ENCODE results near the gene CDC73.
"Not testable (repeated sequence)": the region's sequence is repeated elsewhere in the genome, so short reads cannot be mapped to it uniquely, and the experiment has no call there.

CDC73 gene

DNA sequence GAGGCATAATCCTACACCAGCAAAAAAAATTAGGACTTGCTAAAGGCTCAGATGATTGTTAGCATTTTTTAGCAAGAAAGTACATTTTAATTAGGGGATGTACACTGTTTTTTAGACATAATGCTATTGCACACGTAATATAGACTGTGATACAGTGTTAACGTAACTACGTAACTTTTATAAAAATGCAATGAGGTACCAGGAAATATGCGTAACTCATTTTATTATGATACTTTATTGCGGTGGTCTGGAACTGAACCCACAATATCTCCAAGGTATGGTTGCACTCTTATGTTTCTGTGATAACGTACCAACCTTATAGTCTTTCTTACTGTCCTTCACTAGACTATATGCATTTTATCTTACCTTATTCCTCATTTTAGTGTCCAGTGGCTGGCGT lies 127.4 kb downstream of the CDC73 start:
- DNase-seq: no peak
- H3K27ac Mint-ChIP-seq: no peak overlapping the region
- ATAC-seq (replicated peaks): no peak
- H3K36me3 Mint-ChIP-seq: peaks cover 39 to 58% of the 10 kb centered on the region in 2 donors
- H3K9me3 Mint-ChIP-seq: peaks cover 6 to 10% of the 10 kb centered on the region in 2 donors
- H3K4me3 Mint-ChIP-seq: no peak overlapping the region
- H3K4me1 Mint-ChIP-seq: no peaks in the 10 kb centered on the region
- no peaks in the 10 kb centered on the region for H3K27me3 Mint-ChIP-seq

DNA sequence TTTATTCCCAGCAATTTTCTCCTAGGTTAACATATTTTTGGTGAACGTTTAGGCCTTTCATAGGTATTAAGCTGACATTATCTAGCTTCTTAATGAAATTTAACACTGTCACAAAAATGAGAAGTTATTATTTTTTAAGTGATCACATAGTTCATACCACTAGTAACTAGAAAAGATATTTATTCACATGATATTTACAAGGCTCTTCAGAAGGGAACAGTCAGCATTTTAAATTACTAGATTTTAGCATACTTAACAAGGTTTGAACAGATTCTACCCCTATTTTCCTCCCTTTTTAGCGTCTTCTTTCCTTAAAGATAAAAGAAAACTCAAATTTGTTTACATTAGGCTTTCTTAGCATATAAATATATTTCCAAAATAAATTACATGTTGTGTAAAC lies 130.1 kb downstream of the CDC73 start:
- ATAC-seq (replicated peaks): no peak
- peaks cover under 1% of the 10 kb centered on the region in 2 donors for H3K4me1 Mint-ChIP-seq
- peaks cover 22 to 38% of the 10 kb centered on the region in 2 donors for H3K36me3 Mint-ChIP-seq
- no peak for DNase-seq
- H3K4me3 Mint-ChIP-seq: no peak overlapping the region
- peaks cover 6 to 7% of the 10 kb centered on the region in 2 donors for H3K9me3 Mint-ChIP-seq
- H3K27me3 Mint-ChIP-seq: no peaks in the 10 kb centered on the region
- no peak overlapping the region for H3K27ac Mint-ChIP-seq

DNA sequence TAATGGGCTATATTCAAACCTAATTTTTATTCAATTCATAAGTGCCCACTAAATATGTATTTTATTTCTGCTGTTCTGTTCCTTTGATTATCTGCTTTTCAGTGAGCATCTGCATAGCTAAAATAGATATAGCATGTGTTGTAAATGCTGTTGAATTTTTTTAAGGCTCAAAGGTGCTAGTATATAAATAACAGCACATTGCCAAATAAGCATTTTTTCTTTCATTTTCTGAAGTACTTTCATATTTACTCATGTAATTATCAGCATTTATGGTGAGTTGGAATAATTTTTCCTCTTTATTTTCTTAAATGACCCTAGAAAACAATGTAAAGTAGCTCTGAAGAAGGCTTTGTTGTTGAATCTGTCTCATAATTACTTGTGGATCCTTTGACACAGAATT lies 134.2 kb downstream of the CDC73 start:
- Mint-ChIP-seq H3K9me3 (no peaks in the 10 kb centered on the region), H3K4me1 (peaks cover 4 to 5% of the 10 kb centered on the region in 2 donors), H3K36me3 (peaks cover 7 to 16% of the 10 kb centered on the region in 2 donors), H3K27me3 (no peaks in the 10 kb centered on the region), H3K4me3 (no peak overlapping the region), H3K27ac (no peak overlapping the region)
- no peak for ATAC-seq (replicated peaks)
- DNase-seq: no peak

DNA sequence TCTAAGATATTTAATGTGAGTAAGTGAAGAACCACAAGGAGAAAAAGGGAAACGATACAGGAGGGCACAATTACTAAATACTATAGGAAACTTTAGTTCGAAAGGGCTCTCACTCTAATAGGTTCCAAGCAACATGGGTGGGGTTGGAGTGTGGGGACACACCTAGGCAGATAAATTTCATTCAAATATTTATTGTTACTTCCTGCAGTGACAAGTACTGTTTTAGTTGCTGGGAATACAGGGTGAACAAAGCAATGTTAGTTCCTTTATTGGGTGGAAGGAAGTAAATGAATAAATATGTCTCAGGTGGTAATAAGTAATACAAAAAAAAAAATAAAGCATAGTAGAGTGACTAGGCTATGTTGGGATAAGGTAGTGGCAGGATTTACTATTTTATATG lies 137.8 kb downstream of the CDC73 start:
- no peaks in the 10 kb centered on the region for H3K27me3 Mint-ChIP-seq
- no peaks in the 10 kb centered on the region for H3K9me3 Mint-ChIP-seq
- H3K4me1 Mint-ChIP-seq: peaks cover 4 to 5% of the 10 kb centered on the region in 2 donors
- ATAC-seq (replicated peaks) (no peak), DNase-seq (no peak)
- no peak overlapping the region for H3K27ac Mint-ChIP-seq
- H3K36me3 Mint-ChIP-seq: peaks cover 17 to 28% of the 10 kb centered on the region in 2 donors
- H3K4me3 Mint-ChIP-seq: no peak overlapping the region

DNA sequence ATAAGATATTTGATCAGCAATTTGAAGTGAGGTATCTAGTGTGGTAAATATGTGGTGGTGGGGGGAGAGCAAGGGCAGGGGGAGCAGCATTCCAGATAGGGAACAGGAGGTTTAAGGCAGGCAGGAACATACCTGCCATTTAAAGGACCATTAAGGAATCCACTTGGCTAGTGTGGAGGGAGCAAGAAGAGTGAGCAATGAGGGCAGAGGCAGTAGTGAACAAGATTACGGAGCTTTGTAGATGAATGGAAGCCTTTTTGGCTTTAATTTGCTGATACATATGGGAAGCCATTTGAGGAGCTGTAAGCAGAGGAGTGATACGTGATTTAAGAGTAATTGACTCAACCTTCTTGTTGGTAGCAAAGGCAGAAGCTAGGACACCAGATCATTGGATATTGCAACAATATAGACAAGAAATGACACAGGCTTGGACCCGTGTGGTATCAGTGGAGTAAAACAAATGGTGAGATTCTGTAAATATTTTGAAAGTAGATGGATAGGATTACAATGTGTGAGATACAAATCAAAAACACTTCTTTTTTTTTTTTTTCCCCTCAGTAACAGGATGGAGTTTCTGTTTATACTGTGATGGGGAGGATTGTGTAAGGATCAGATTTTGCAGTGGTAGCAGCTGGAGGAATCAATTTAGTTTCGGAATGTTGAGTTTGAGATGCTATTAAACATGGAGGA lies 138.4 kb downstream of the CDC73 start:
- DNase-seq (no peak), ATAC-seq (replicated peaks) (no peak)
- H3K4me3 Mint-ChIP-seq: no peak overlapping the region
- no peaks in the 10 kb centered on the region for H3K27me3 Mint-ChIP-seq
- peaks cover 21 to 24% of the 10 kb centered on the region in 2 donors for H3K36me3 Mint-ChIP-seq
- no peak overlapping the region for H3K27ac Mint-ChIP-seq
- peaks cover 4 to 5% of the 10 kb centered on the region in 2 donors for H3K4me1 Mint-ChIP-seq
- no peaks in the 10 kb centered on the region for H3K9me3 Mint-ChIP-seq

DNA sequence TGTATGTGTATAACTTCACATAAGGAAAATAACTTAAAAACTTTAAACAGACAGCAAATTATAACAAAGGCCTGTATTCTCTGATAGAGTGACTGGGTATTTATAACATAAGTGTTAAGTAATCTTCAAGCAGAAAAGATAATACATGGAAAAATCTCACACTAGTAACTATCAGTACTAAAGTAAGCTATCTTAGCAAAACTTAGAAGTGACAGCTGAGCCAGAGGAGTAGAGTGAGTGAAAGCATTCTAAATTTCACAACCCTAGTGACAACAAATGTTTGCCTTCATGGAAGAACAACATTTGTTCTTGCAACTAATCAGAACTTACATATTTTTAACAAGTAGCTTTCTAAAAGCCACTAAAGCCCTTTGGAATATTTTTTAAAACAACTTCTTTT lies 139.1 kb downstream of the CDC73 start:
- Mint-ChIP-seq H3K27ac (no peak overlapping the region), H3K4me3 (no peak overlapping the region), H3K4me1 (peaks cover 7 to 11% of the 10 kb centered on the region in 2 donors), H3K27me3 (no peaks in the 10 kb centered on the region), H3K36me3 (peaks cover 26 to 30% of the 10 kb centered on the region in 2 donors), H3K9me3 (peaks cover 0 to 2% of the 10 kb centered on the region in 2 donors)
- DNase-seq (no peak), ATAC-seq (replicated peaks) (no peak)

DNA sequence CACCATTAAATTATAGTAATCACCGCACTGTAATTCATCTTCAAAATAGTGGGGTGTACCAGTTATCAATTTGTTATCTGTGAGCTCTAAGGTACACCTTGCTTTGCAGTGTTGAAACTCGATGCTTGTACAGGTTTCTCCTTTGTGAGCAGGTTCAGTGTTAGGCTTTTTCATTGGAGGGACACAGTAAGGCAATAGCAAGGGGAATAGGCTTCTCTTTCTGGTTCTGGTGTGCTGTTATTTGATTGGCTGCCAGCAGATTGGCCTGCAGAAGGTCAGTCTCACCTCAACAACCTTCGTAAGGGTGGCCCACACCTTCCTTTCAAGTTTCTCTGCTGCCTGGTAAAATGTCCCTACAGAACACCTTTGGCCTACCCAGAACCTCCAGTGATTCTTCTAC lies 140.8 kb downstream of the CDC73 start:
- Mint-ChIP-seq H3K27ac (no peak overlapping the region), H3K27me3 (no peaks in the 10 kb centered on the region), H3K9me3 (peaks cover 0 to 2% of the 10 kb centered on the region in 2 donors), H3K4me3 (no peak overlapping the region), H3K4me1 (peaks cover 4 to 7% of the 10 kb centered on the region in 2 donors), H3K36me3 (peaks cover 23 to 28% of the 10 kb centered on the region in 2 donors)
- ATAC-seq (replicated peaks) (no peak), DNase-seq (no peak)

DNA sequence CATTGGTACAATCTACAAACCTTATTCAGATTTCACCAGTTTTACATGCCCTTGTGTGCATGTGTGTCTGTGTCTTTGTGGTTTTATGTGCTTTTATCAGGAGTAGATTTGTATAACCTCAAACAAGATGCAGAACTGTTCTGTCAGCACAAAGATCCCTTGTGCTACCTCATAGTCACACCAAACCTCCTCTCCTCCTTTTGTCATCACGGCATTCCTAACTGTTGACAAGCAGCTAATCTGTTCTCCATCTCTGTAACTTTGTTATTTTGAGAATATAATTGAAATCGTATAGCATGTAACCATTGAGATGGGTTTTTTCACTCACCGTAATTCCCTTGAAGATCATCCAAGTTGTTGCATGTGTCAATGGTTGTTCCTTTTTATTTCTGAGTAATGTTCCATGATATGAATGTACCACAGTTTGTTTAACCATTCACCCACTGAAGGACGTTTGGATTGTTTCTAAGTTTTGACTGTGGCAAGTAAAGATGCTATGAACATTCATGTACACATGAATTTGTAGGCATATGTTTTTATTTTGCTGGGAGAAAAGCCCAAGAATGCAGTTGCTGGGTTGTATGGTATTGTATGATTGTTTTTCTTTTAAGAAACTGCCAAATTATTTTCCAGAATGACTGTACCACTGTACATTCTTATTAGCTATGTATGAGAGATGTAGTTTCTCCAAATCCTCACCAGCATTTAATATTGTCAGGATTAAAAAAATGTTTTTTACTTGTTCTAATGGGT lies 142.7 kb downstream of the CDC73 start:
- Mint-ChIP-seq H3K4me1 (peaks cover 4 to 7% of the 10 kb centered on the region in 2 donors), H3K36me3 (peaks cover 29 to 32% of the 10 kb centered on the region in 2 donors), H3K27ac (no peak overlapping the region), H3K4me3 (no peak overlapping the region), H3K27me3 (no peaks in the 10 kb centered on the region), H3K9me3 (peaks cover 0 to 2% of the 10 kb centered on the region in 2 donors)
- ATAC-seq (replicated peaks) (no peak), DNase-seq (no peak)

DNA sequence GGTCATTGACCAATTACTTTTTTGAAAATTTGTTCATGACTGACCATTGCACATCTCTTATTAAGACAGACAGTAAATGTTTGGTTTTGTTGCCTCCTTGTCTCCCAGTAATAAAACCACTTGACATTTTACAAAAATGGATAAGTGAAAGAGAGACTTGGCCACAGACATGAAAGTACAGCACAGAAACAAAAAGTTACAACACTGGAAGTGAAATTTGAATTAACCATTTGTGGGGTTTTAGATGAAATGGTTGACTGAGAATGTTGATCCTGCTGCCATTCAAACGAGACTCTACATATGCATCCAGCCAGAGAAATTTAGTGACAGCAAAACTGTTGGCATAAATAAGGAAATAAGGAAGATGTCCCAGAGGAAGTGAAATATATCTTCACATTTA lies 143.9 kb downstream of the CDC73 start:
- ATAC-seq (replicated peaks) (peak in 1 of 2 donors; percentile 14), DNase-seq (no peak)
- Mint-ChIP-seq H3K4me1 (peaks cover 4 to 8% of the 10 kb centered on the region in 2 donors), H3K27me3 (peaks cover 0 to under 1% of the 10 kb centered on the region in 2 donors), H3K9me3 (peaks cover 0 to 2% of the 10 kb centered on the region in 2 donors), H3K4me3 (no peak overlapping the region), H3K36me3 (peaks cover 29 to 33% of the 10 kb centered on the region in 2 donors), H3K27ac (no peak overlapping the region)

DNA sequence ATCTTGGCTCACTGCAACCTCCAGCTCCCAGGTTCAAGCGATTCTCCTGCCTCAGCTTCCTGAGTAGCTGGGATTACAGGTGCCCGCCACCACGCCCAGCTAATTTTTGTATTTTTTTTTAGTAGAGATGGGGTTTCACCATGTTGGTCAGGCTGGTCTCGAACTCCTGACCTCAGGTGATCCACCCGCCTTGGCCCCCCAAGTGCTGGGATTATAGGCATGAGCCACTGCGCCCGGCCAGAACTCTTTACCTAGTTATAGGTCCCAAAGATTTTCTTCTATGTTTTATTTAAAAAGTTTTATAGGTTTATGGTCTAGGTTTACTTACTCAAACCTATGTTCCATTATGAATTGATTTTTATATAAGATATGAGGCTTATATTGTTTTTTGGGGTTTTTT lies 145.0 kb downstream of the CDC73 start:
- not testable (repeated sequence) for H3K27me3 Mint-ChIP-seq; DNase-seq; H3K4me3 Mint-ChIP-seq; H3K9me3 Mint-ChIP-seq; H3K27ac Mint-ChIP-seq; ATAC-seq (replicated peaks)
- peaks cover 10 to 17% of the 10 kb centered on the region in 2 donors for H3K4me1 Mint-ChIP-seq
- H3K36me3 Mint-ChIP-seq: peaks cover 38 to 43% of the 10 kb centered on the region in 2 donors

DNA sequence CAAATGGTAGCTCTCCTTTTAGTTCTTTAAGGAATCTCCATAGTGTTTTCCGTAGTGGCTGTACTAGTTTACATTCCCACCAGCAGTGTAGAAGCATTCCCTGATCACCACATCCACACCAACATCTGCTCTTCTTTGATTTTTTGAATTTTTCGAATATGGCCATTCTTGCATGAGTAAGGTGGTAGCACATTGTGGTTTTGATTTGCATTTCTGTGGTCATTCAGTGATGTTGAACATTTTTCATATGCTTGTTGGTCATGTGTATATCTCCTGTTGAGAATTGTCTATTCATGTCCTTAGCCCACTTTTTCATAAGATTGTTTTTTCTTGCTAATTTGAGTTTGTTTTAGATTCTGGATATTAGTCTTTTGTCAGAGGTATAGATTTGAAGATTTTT lies 149.2 kb downstream of the CDC73 start:
- Mint-ChIP-seq H3K27ac (peak overlapping the region; percentile 9), H3K27me3 (peaks cover 0 to 11% of the 10 kb centered on the region in 2 donors), H3K9me3 (peaks cover 9 to 17% of the 10 kb centered on the region in 2 donors), H3K4me3 (no peak overlapping the region), H3K36me3 (peaks cover 55 to 60% of the 10 kb centered on the region in 2 donors), H3K4me1 (peaks cover 9 to 10% of the 10 kb centered on the region in 2 donors)
- DNase-seq (no peak), ATAC-seq (replicated peaks) (peak; percentile 38 to 56)

DNA sequence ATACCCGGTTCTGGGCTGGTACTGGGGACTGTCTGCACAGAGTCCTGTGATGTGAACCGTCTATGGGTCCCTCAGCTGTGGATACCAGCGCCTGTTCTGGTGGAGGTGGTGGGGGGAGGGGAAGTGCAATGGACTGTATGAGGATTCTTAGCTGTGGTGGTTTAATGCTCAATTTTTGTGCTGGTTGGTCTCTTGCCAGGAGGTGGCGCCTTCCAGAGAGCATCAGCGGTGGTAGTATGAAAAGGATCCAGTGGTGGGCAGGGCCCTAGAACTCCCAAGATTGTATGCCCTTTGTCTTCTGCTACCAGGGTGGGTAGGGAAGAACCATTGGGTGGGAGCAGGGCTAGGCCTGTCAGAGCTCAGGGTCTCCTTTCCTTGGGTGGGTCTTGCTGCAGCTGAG lies 153.9 kb downstream of the CDC73 start:
- Mint-ChIP-seq H3K27ac (no peak overlapping the region), H3K36me3 (peaks cover 65 to 74% of the 10 kb centered on the region in 2 donors), H3K4me1 (peaks cover 7 to 8% of the 10 kb centered on the region in 2 donors)

DNA sequence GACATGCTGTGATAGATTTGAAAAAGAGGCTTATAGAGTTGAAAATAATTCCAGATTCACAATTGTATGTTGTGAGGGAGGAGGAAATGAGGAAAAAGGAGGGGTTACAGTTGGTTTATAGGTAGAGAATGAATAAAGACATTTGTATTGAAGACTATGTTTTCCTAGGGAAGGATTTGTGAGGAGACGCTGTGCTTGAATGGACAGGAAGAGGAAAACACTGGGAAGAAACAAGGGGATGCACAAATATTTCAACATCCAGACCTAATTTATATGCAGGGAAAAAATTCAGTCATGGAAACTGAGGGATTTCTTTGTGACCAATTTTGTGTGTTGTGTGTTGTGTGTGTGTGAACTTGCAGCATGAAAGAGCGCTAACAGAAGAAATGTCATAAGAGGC lies 157.1 kb downstream of the CDC73 start:
- no peak for ATAC-seq (replicated peaks)
- peaks cover 0 to 4% of the 10 kb centered on the region in 2 donors for H3K27me3 Mint-ChIP-seq
- H3K4me3 Mint-ChIP-seq: no peak overlapping the region
- H3K4me1 Mint-ChIP-seq: no peaks in the 10 kb centered on the region
- peaks cover 39 to 47% of the 10 kb centered on the region in 2 donors for H3K36me3 Mint-ChIP-seq
- peaks cover 6 to 8% of the 10 kb centered on the region in 2 donors for H3K9me3 Mint-ChIP-seq
- no peak for DNase-seq
- H3K27ac Mint-ChIP-seq: no peak overlapping the region

More for the DNA sequence above, 153.9 kb downstream of the CDC73 start:
- ATAC-seq (replicated peaks) (no peak), DNase-seq (no peak)
- Mint-ChIP-seq H3K27me3 (peaks cover 0 to 9% of the 10 kb centered on the region in 2 donors), H3K9me3 (peaks cover 13 to 19% of the 10 kb centered on the region in 2 donors), H3K4me3 (no peak overlapping the region)

DNA sequence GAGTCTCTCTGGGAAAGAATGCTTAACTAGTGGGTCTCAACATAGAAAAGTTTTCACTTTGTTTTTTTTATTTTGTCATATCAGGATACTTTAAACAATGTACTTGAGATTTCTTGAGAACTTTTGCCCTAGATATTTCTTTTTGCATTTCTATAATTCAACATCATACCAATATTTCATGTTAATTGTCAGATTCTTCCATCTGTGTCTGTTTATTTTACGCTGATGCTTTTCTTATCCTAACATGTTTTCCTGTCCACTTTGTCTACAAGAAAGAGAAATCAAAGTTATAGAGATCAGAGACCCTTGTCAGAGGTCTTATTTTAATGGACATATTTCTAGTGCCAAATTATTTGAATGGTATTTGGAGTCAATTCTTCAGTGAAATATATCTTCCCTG lies 160.1 kb downstream of the CDC73 start:
- Mint-ChIP-seq H3K4me3 (no peak overlapping the region), H3K27ac (no peak overlapping the region), H3K36me3 (peaks cover 16 to 32% of the 10 kb centered on the region in 2 donors), H3K4me1 (no peaks in the 10 kb centered on the region), H3K9me3 (peaks cover 3 to 4% of the 10 kb centered on the region in 2 donors), H3K27me3 (no peaks in the 10 kb centered on the region)
- ATAC-seq (replicated peaks) (no peak), DNase-seq (no peak)

DNA sequence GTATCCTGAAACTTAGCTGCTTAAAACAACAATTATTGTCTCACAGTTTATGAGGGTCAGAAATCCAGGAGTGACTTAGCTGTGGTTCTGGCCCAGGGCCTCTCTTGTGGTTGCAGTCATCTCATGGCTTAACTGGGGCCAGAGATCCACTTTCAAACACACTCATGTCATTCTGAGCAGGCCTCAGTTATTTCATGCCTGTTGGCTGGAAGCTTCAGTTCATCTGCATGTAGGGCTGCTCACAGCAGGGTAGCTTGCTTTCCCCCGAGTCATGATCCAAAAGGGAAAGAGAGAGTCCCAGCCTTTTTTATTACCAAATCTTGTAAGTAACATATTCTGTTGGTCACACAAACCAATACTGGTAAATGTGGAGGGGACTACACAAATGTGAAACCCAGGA lies 161.2 kb downstream of the CDC73 start:
- Mint-ChIP-seq H3K27ac (no peak overlapping the region), H3K4me3 (no peak overlapping the region)

More for the DNA sequence above, 161.2 kb downstream of the CDC73 start:
- H3K36me3 Mint-ChIP-seq: peaks cover 16 to 30% of the 10 kb centered on the region in 2 donors
- H3K27me3 Mint-ChIP-seq: no peaks in the 10 kb centered on the region
- ATAC-seq (replicated peaks) (no peak), DNase-seq (no peak)
- no peaks in the 10 kb centered on the region for H3K4me1 Mint-ChIP-seq
- H3K9me3 Mint-ChIP-seq: peaks cover 3 to 4% of the 10 kb centered on the region in 2 donors

Measured in stimulated activated naive B cell treated with anti-CD40 and anti-IgM and Interleukin-4, amounts not matched to agents 10 μg/mL and 1 μg/mL and 100 μg/mL, for 72 hours (primary cell).